Activated CD8-positive, alpha-beta T cell treated with anti-CD3 and anti-CD28 coated beads for 36 hours (primary cell): ENCODE measurements around the gene PKIG. TPM values are rescaled to one million over a fixed set of nuclear protein-coding genes. Genes with fewer than 3 reads are reported as not detected.

ENCODE experiments used
- ATAC-seq: fragments of 200-7000 bp; cut with Tn5 transposase; one replicate; pipeline ENCODE4 v1.10.0; 2021; ENCODE audit warnings: mild to moderate bottlenecking, moderate library complexity
- CTCF ChIA-PET: fragments of 350-600 bp; sonication (Branson Sonifier 250); formaldehyde crosslinking; loops from one replicate; lab custom pipeline; 2021; ENCODE audit warnings: antibody characterized with exemption; lab: Charles Lee
- POLR2A ChIA-PET: fragments of 350-600 bp; sonication (Branson Sonifier 250); formaldehyde crosslinking; loops from one replicate; lab custom pipeline; 2021; ENCODE audit warnings: antibody characterized with exemption; lab: Charles Lee
- DNase-seq: peaks from one replicate; pipeline ENCODE4 v3.0.0-alpha.2; 2020
- H3K27ac Mint-ChIP-seq: one replicate; pipeline ENCODE4 v1.8.0; 2021; ENCODE audit warnings: mild to moderate bottlenecking, mixed read lengths
- H3K27me3 Mint-ChIP-seq: one replicate; pipeline ENCODE4 v1.8.0; 2021; ENCODE audit warnings: mixed read lengths
- H3K36me3 Mint-ChIP-seq: one replicate; pipeline ENCODE4 v1.8.0; 2021; ENCODE audit warnings: low read depth, mixed read lengths
- H3K4me1 Mint-ChIP-seq: one replicate; pipeline ENCODE4 v1.8.0; 2021; ENCODE audit warnings: low read depth, mixed read lengths
- H3K4me3 Mint-ChIP-seq: one replicate; pipeline ENCODE4 v1.8.0; 2021; ENCODE audit warnings: mild to moderate bottlenecking, moderate library complexity, mixed read lengths
- H3K9me3 Mint-ChIP-seq: one replicate; pipeline ENCODE4 v1.8.0; 2021; ENCODE audit warnings: mixed read lengths
- intact Hi-C: fragments of 100-400 bp; cut with micrococcal nuclease; formaldehyde crosslinking; loops from one replicate; pipeline ENCODE4 v1.10.0; 2022
- total RNA-seq, 2 experiments: library from RNA; stranded (reverse); gene quantifications; one replicate each; pipeline ENCODE4 v1.2.3, GENCODE V29; 2021
- TF ChIP-seq, protein P1 (sequence below): fragments of 200-600 bp; IDR thresholded peaks from one replicate; pipeline ENCODE4 v1.8.0; 2022; ENCODE audit warnings: antibody characterized with exemption, mild to moderate bottlenecking

The PKIG gene
- total RNA-seq, result 1 to 10 TPM; 4.8 TPM

DNA sequence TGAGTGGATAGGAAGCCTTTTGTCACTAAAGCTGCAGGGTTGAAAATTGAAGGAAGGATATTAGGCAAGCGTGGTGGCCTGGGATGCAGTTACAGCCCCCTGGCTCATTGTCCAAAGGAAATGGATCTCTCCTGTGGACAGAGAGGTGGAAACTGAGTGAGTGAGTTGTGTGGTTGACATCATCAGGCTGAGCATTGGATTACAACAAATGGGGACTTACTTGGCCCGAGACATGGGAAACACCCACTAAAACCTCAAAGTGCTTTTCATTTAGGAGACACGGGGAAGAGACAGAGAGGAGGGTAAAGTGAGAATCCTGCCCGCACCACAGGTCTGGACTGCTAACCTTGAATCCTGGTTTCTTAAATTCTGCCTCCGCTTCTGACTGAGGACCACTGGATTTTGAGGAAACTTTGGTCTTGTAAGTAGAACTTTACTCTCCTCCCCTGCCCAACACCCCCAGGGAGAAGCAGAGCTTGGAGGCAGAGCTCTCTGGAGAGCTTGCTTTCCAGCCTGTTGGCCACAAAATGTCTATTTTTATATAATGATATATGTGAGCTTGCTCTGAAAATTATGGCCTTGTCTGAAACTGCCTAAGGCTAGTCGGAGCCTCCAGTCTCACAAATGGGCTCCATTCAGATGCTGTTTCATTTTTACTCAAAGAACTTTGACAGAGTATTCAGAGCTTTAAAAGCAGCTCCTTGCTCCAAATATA is at the start of gene PKIG:
PKIG (plus strand) TSS at position 269 of the 715 bp plus-strand sequence. CDS start 31,978 bp downstream, outside the sequence.
- POLR2A ChIA-PET, result interaction anchor here (0.7 kb wide), 1 partner anchor 9 kb away, joined by 3 read pairs; no protein-coding TSS in a partner anchor
- intact Hi-C loops, result no loop called here
- no peak within 1 kb of the TSS for H3K4me3 Mint-ChIP-seq
- H3K4me1 Mint-ChIP-seq, result peaks cover 6% of the 10 kb centered on the region
- no peaks in the 10 kb centered on the region for H3K36me3 Mint-ChIP-seq
- no peak within 1 kb of the TSS for H3K27ac Mint-ChIP-seq
- no peaks in the 10 kb centered on the region for H3K27me3 Mint-ChIP-seq
- DNase-seq (no peak), ATAC-seq (no peak)
- H3K9me3 Mint-ChIP-seq, result no peaks in the 10 kb centered on the region
- TF ChIP-seq, protein P1, sequence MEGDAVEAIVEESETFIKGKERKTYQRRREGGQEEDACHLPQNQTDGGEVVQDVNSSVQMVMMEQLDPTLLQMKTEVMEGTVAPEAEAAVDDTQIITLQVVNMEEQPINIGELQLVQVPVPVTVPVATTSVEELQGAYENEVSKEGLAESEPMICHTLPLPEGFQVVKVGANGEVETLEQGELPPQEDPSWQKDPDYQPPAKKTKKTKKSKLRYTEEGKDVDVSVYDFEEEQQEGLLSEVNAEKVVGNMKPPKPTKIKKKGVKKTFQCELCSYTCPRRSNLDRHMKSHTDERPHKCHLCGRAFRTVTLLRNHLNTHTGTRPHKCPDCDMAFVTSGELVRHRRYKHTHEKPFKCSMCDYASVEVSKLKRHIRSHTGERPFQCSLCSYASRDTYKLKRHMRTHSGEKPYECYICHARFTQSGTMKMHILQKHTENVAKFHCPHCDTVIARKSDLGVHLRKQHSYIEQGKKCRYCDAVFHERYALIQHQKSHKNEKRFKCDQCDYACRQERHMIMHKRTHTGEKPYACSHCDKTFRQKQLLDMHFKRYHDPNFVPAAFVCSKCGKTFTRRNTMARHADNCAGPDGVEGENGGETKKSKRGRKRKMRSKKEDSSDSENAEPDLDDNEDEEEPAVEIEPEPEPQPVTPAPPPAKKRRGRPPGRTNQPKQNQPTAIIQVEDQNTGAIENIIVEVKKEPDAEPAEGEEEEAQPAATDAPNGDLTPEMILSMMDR, result no peak
- CTCF ChIA-PET, result interaction anchor here (0.7 to 1.6 kb wide), 5 partner anchors 9 to 361 kb away, joined by 3 to 5 read pairs (median 3); no protein-coding TSS in a partner anchor

DNA sequence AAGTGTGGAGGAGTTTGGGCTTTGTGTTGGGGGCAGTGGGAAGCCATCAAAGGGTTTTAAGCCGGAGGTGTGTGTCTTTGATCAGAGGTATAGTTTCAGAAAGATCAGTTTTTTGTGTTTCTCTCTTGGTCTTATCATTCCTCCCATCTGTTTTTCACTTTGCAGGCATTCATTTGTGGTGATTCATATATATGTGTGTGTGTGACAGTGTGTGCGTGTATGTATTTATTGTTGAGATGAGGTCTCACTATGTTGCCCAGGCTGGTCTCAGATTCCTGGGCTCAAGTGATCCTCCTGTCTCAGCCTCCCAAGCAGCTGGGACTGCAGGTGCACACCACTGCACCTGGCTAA is 49.4 kb upstream of the PKIG start:
- Mint-ChIP-seq H3K36me3 (no peaks in the 10 kb centered on the region), H3K9me3 (no peaks in the 10 kb centered on the region), H3K27ac (no peak overlapping the region), H3K4me1 (peaks cover 4% of the 10 kb centered on the region), H3K27me3 (no peaks in the 10 kb centered on the region), H3K4me3 (no peak overlapping the region)
- DNase-seq (peak; percentile 18), ATAC-seq (peak; percentile 56)
- ChIA-PET POLR2A (interaction anchor here (1.0 kb wide), 1 partner anchor 41 kb away, joined by 3 read pairs; no protein-coding TSS in a partner anchor), CTCF (no interaction called here)
- intact Hi-C loops, result no loop called here
- TF ChIP-seq, protein P1, result no peak

DNA sequence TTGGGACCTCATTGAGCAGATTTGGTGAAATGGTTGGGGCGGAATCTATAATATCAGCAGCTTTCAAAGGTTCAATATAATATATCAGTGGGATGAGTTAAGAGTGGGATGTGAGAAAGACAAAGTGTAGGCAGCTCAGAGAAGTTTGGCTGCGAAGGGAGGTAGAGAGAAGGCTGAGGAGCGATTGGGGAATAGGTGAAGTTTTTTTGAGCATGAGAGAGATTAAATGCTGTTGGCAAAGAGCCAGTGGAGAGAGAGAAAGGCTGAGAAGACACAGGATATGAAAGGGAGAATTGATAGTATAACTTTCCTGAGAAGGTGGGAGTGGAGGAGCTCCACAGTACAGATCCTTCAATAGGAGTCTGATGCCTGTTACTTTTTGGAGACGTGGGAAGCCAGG is 48.5 kb upstream of the PKIG start:
- H3K4me1 Mint-ChIP-seq, result peaks cover 4% of the 10 kb centered on the region
- ATAC-seq, result no peak
- ChIA-PET POLR2A (no interaction called here), CTCF (interaction anchor here (1.0 to 1.1 kb wide), 2 partner anchors 60 to 150 kb away, joined by 3 read pairs; no protein-coding TSS in a partner anchor)
- no peak overlapping the region for H3K27ac Mint-ChIP-seq
- H3K4me3 Mint-ChIP-seq, result no peak overlapping the region
- H3K27me3 Mint-ChIP-seq, result no peaks in the 10 kb centered on the region
- TF ChIP-seq, protein P1, result no peak
- no peaks in the 10 kb centered on the region for H3K9me3 Mint-ChIP-seq
- intact Hi-C loops, result no loop called here
- DNase-seq, result no peak
- no peaks in the 10 kb centered on the region for H3K36me3 Mint-ChIP-seq

DNA sequence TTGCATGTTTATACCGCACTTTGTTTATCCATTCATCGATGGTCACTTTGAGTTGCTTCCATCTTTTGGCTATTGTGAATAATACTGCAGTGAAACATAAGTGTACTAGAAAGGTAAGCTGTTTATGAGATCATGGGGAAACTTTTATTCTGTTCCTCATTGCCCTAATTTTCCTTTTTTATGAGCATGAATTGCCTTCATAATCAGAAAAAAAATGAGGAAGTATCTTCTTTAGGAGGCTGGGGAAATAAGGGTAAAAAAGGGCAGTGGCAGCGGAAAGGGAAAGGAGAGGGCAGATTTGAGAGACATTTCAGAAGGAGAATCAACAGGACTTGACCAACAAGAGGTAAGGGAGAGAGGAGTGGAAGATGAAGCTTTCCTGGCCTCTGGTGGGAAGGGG is 46.2 kb upstream of the PKIG start:
- H3K36me3 Mint-ChIP-seq, result no peaks in the 10 kb centered on the region
- POLR2A ChIA-PET, result no interaction called here
- H3K4me1 Mint-ChIP-seq, result peaks cover 4% of the 10 kb centered on the region
- intact Hi-C loops, result no loop called here
- no peak overlapping the region for H3K4me3 Mint-ChIP-seq
- no peak for DNase-seq
- no peaks in the 10 kb centered on the region for H3K27me3 Mint-ChIP-seq
- H3K9me3 Mint-ChIP-seq, result no peaks in the 10 kb centered on the region
- no peak for ATAC-seq
- TF ChIP-seq, protein P1, result no peak
- CTCF ChIA-PET, result interaction anchor here (1.1 kb wide), 1 partner anchor 149 kb away, joined by 5 read pairs; no protein-coding TSS in a partner anchor
- H3K27ac Mint-ChIP-seq, result no peak overlapping the region

DNA sequence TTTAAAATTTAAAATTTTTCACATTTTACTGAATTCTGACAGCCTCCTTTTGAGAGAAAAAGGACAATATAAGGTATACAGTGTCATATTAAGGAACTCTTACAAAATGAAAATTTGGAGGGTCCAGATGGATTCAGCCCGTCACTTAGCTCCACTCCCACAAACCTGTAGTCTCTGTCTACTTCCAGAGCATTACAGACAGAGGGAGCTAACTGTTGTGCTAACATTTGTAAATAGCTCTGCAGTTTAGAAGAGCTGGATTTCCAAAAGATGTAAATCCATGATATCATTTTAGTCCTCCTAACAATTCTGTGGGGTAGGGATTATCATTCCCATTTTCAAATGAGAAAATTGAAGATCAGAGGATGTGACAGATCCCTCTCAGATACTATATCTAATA is 44.4 kb upstream of the PKIG start:
- H3K4me3 Mint-ChIP-seq, result no peak overlapping the region
- POLR2A ChIA-PET, result no interaction called here
- TF ChIP-seq, protein P1, result no peak
- H3K27ac Mint-ChIP-seq, result no peak overlapping the region
- H3K36me3 Mint-ChIP-seq, result no peaks in the 10 kb centered on the region
- no peaks in the 10 kb centered on the region for H3K4me1 Mint-ChIP-seq
- ATAC-seq, result no peak
- CTCF ChIA-PET, result interaction anchor here (1.6 kb wide), 1 partner anchor 15 kb away, joined by 3 read pairs; no protein-coding TSS in a partner anchor
- no peaks in the 10 kb centered on the region for H3K9me3 Mint-ChIP-seq
- DNase-seq, result no peak
- H3K27me3 Mint-ChIP-seq, result no peaks in the 10 kb centered on the region
- intact Hi-C loops, result no loop called here
